ENCODE results near the gene CARD14. TPM values are rescaled to one million over a fixed set of nuclear protein-coding genes. Genes with fewer than 3 reads are reported as not detected.

The CARD14 gene
- total and polyA plus RNA-seq, 2 donors: 1.2 to 3.3 TPM

DNA sequence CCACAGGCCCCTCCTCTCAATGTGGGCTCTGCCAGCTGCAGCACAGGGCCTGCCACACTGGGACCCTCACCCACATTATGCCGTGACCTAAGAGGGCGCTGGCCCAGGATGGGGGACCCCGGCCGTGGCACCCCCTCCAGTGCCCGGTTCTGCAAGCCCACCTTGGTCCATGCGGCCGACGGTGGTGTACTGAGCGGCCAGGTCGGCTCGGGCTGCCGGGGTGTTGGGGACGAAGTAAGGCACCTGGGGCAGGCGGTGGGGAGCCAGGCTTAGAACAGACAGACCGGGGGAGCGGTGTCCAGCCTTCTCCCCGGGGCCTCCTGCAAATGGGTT is 43.8 kb downstream of the CARD14 start:
- H3K36me3 ChIP-seq (ENCODE audit: insufficient read depth): peaks cover 3% of the 10 kb centered on the region
- no peaks in the 10 kb centered on the region for H3K4me1 ChIP-seq (ENCODE audit: insufficient read depth)
- WGBS: 95% methylated on average over 17 of the region's 17 CpGs
- H3K4me3 ChIP-seq (ENCODE audit: low read depth, low read length): no peak overlapping the region
- no peak overlapping the region for H3K27ac ChIP-seq (ENCODE audit: low read depth)
- DNase-seq (ENCODE audit: extremely low spot score): no peak

DNA sequence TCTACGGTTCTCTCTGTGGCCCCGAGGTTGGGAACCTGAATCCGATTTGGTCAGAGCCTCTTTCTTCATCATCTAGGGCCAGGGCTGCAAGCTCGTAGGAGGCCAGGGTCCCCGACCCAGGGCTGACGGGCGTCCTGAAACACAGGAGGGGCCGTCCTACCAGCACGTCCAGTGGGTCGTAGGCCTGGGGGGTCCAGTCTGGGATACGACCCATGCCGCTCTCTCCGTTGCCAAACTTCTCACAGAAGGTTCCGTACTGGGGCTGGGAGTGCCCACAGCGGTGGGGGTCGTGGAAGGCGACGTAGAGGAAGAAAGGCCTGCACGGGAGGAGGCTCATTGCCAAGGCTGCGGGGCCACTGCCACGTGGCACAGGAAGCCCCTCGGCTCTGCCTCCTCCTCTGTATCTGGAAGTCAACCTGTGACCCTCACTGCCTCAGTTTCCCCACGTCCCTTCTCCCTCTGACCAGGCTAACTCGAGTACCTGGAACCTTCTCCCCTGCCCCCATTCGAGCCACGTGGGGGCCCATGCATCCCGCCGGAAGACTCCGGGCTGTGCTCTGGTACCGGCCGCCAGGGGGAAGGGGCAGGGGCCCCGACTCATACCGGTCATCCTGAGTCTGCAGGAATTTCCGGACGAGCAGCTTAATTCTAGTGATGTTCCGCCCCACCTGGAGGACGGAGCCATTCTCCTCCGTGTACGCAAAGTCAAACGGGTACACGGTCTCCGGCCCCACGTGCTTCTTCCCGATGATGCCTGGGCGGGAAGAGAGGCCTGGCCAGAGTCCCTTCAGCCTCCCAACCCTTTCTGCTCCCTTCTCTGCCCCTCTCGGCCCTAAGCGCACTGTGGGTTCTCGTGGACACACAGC is 44.4 kb downstream of the CARD14 start:
- Histone ChIP-seq H3K27ac (ENCODE audit: low read depth) (no peak overlapping the region), H3K4me3 (ENCODE audit: low read depth, low read length) (no peak overlapping the region), H3K36me3 (ENCODE audit: insufficient read depth) (peaks cover 3% of the 10 kb centered on the region), H3K4me1 (ENCODE audit: insufficient read depth) (no peaks in the 10 kb centered on the region)
- DNase-seq (ENCODE audit: extremely low spot score): no peak
- WGBS: 93% methylated on average over 48 of the region's 48 CpGs

GRCh38 chr17:80214878-80215210 is 45.0 kb downstream of the CARD14 start:
- DNase-seq (ENCODE audit: extremely low spot score): no peak
- Histone ChIP-seq H3K27ac (ENCODE audit: low read depth) (no peak overlapping the region), H3K4me1 (ENCODE audit: insufficient read depth) (no peaks in the 10 kb centered on the region), H3K4me3 (ENCODE audit: low read depth, low read length) (no peak overlapping the region), H3K36me3 (ENCODE audit: insufficient read depth) (peaks cover 3% of the 10 kb centered on the region)
- WGBS: 93% methylated on average over 17 of the region's 17 CpGs

GRCh38 chr17:80216473-80217456 is 46.9 kb downstream of the CARD14 start:
- no peak for DNase-seq (ENCODE audit: extremely low spot score)
- H3K4me3 ChIP-seq (ENCODE audit: low read depth, low read length): no peak overlapping the region
- H3K36me3 ChIP-seq (ENCODE audit: insufficient read depth): peaks cover 3% of the 10 kb centered on the region
- 97% methylated on average over 40 of the region's 40 CpGs for WGBS
- no peaks in the 10 kb centered on the region for H3K4me1 ChIP-seq (ENCODE audit: insufficient read depth)
- no peak overlapping the region for H3K27ac ChIP-seq (ENCODE audit: low read depth)

DNA sequence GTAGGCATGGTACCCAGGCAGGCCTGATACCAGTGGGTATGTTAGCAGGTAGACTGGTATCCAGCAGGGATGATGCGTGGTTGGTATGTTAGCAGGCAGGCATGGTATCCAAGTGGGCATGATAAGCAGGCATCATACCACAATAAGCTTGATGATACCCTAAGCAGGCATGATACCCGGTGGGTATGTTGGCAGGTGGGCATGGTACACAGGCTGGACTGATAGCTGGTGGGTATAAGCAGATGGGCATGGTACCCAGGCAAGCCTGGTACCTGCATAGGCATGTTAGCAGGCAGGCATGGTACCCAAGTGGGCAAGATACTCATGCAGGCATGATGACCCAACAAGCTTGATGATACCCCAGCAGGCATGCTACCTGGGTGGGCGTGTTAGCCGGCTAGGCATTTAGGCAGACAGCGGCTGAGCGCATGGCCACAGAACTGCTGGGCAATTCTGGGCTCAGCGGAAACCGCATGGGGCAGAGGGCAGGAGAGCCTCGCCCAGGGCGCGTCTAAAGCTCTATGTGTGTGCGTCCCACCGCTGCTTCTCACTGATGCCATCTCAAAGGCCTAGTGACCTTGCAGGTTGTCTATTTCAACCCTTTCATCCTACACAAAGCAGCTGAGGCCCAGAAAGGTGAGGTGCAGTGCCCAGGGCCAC is 48.0 kb downstream of the CARD14 start:
- Histone ChIP-seq H3K4me1 (ENCODE audit: insufficient read depth) (no peaks in the 10 kb centered on the region), H3K27ac (ENCODE audit: low read depth) (no peak overlapping the region), H3K36me3 (ENCODE audit: insufficient read depth) (peaks cover 3% of the 10 kb centered on the region), H3K4me3 (ENCODE audit: low read depth, low read length) (no peak overlapping the region)
- no peak for DNase-seq (ENCODE audit: extremely low spot score)
- 97% methylated on average over 13 of the region's 13 CpGs for WGBS

- no peaks in the 10 kb centered on the region for H3K4me1 ChIP-seq (ENCODE audit: insufficient read depth)
- no peak for DNase-seq (ENCODE audit: extremely low spot score)
- H3K27ac ChIP-seq (ENCODE audit: low read depth): no peak overlapping the region
- peaks cover 3% of the 10 kb centered on the region for H3K36me3 ChIP-seq (ENCODE audit: insufficient read depth)
- 87% methylated on average over 7 of the region's 7 CpGs for WGBS
- no peak overlapping the region for H3K4me3 ChIP-seq (ENCODE audit: low read depth, low read length)
These were observed 48.6 kb downstream of the CARD14 start for GRCh38 chr17:80218391-80218790.

GRCh38 chr17:80219013-80219762 is 49.4 kb downstream of the CARD14 start:
- peak overlapping the region; percentile 95 for H3K4me3 ChIP-seq (ENCODE audit: low read depth, low read length)
- peaks cover 3% of the 10 kb centered on the region for H3K36me3 ChIP-seq (ENCODE audit: insufficient read depth)
- H3K4me1 ChIP-seq (ENCODE audit: insufficient read depth): no peaks in the 10 kb centered on the region
- 31% methylated on average over 15 of the region's 15 CpGs for WGBS
- peak overlapping the region; percentile 73 for H3K27ac ChIP-seq (ENCODE audit: low read depth)
- DNase-seq (ENCODE audit: extremely low spot score): no peak

DNA sequence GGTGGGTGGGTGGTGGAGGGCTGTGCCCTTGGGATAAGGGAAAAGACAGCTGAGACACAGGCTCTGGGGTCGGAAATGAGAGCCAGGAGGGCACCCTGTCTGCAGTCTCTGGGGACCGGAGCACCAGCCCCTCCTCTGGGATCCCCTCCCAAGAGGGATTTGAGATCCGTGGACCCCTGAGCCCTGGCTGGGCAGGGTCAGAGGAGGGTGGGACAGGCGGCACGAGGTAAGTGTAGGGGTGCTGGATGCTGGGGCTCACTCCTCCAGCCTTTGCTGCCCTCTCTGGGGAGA is 49.9 kb downstream of the CARD14 start:
- Histone ChIP-seq H3K4me3 (ENCODE audit: low read depth, low read length) (peak overlapping the region; percentile 95), H3K27ac (ENCODE audit: low read depth) (peak overlapping the region; percentile 73), H3K4me1 (ENCODE audit: insufficient read depth) (no peaks in the 10 kb centered on the region), H3K36me3 (ENCODE audit: insufficient read depth) (peaks cover 3% of the 10 kb centered on the region)
- WGBS: 4% methylated on average over 5 of the region's 5 CpGs
- DNase-seq (ENCODE audit: extremely low spot score): no peak

DNA sequence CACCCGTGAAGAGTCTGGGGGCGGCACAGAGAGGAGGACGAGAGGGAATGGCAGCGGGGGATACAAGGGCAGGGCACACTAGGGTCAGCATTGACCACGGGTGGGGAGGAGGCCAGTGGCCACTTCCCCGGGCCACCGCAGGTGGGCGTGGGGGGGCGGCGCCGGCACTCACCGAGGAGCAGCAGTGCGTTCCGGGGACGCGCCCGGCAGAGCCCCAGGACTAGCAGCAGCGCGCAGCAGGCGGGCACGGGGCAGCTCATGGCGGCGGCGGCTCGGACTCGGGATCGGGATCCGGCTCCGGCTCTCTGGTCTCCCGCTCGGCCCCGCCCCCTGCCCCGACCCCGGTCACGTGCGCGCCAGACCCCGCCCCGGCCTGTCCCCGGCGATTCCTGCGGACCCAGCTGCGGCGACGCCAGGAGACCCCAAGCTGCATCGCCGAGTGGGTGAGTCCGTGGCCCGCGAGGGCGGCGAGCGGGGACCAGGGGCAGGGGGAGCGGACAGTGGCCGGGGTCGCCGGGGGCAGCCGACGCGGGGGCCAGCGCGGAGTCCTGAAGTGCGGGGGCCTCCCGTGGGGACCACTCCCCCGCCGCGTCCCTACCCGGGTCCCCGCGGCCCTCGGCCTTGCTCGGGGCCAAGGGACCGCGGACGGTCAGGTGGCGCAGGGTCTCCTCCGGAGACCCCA is 50.4 kb downstream of the CARD14 start, which contains the start of the genes SGSH and SLC26A11:
Gene SGSH, minus strand, starts transcription at position 280 of the 682 bp plus-strand sequence. Its CDS starts 20 bp downstream, at position 260.
Gene SLC26A11, plus strand, starts transcription at position 374 of the 682 bp plus-strand sequence. CDS start 1,134 bp downstream, outside the sequence.
- Histone ChIP-seq H3K4me3 (ENCODE audit: low read depth, low read length) (peak within 1 kb of the TSS; percentile 95), H3K36me3 (ENCODE audit: insufficient read depth) (peaks cover 3% of the 10 kb centered on the region), H3K27ac (ENCODE audit: low read depth) (peak within 1 kb of the TSS; percentile 73), H3K4me1 (ENCODE audit: insufficient read depth) (no peaks in the 10 kb centered on the region)
- WGBS: under 1% methylated on average over 77 of the region's 77 CpGs
- DNase-seq (ENCODE audit: extremely low spot score): peak; percentile 32

DNA sequence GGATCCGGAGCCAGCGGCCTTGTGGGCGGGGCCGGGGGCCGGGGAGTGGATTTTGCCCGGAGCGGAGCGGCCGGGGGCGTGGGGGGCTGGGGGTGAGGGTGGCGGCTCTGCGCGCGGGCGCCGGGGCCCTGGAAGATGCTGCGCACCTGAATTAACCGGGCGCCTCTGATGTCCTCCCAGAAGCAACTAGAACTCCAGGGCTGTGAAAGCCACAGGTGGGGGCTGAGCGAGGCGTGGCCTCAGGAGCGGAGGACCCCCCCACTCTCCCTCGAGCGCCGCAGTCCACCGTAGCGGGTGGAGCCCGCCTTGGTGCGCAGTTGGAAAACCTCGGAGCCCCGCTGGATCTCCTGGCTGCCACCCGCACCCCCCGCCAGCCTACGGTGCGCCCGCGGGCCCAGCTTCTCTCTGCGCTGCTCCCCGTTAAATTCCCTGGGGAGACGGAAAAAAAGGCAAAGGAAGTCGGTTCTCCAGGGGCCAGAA is 50.9 kb downstream of the CARD14 start:
- 3% methylated on average over 41 of the region's 41 CpGs for WGBS
- no peak overlapping the region for H3K27ac ChIP-seq (ENCODE audit: low read depth)
- H3K36me3 ChIP-seq (ENCODE audit: insufficient read depth): peaks cover 3% of the 10 kb centered on the region
- no peak for DNase-seq (ENCODE audit: extremely low spot score)
- no peaks in the 10 kb centered on the region for H3K4me1 ChIP-seq (ENCODE audit: insufficient read depth)
- H3K4me3 ChIP-seq (ENCODE audit: low read depth, low read length): peak overlapping the region; percentile 95

- H3K36me3 ChIP-seq (ENCODE audit: insufficient read depth): peaks cover 3% of the 10 kb centered on the region
- DNase-seq (ENCODE audit: extremely low spot score): no peak
- no peak overlapping the region for H3K27ac ChIP-seq (ENCODE audit: low read depth)
- 78% methylated on average over 29 of the region's 29 CpGs for WGBS
- no peaks in the 10 kb centered on the region for H3K4me1 ChIP-seq (ENCODE audit: insufficient read depth)
- peak overlapping the region; percentile 95 for H3K4me3 ChIP-seq (ENCODE audit: low read depth, low read length)
These were observed 51.7 kb downstream of the CARD14 start for GRCh38 chr17:80221351-80222105.

All from urinary bladder (tissue), 4 donors.